SK-N-SH treated with all-trans-retinoic acid at 6 μM for 48 hours (cell line): ENCODE data around the gene EXOC3L2.

Source experiments
- ESRRG ChIP-seq: fragments of 250-450 bp; sonication (Bioruptor Pico); IDR thresholded peaks from 2 replicates; pipeline ENCODE4 v1.6.1; 2021; ENCODE audit warnings: mild to moderate bottlenecking
- PATZ1 ChIP-seq: fragments of 250-450 bp; sonication (Bioruptor Pico); IDR thresholded peaks from 2 replicates; pipeline ENCODE4 v1.8.0; 2020; ENCODE audit warnings: mild to moderate bottlenecking, moderate library complexity, borderline replicate concordance
- RARB ChIP-seq: fragments of 250-450 bp; sonication (Bioruptor Pico); IDR thresholded peaks from 2 replicates; pipeline ENCODE4 v1.8.0; 2021; ENCODE audit warnings: mild to moderate bottlenecking, moderate library complexity
- TSHZ2 ChIP-seq: fragments of 250-450 bp; sonication (Bioruptor Pico); IDR thresholded peaks from 2 replicates; pipeline ENCODE4 v1.5.0; 2020; ENCODE audit warnings: mild to moderate bottlenecking, moderate library complexity
- ZNF8 ChIP-seq: fragments of 450-650 bp; formaldehyde crosslinking; IDR thresholded peaks from 2 replicates; pipeline ENCODE4 v1.5.0; 2020; ENCODE audit warnings: mild to moderate bottlenecking, moderate library complexity

- TF ChIP-seq ZNF8 (CRISPR knock-in tag), result no peak
- no peak for TF ChIP-seq PATZ1 (CRISPR knock-in tag)
- no peak for TF ChIP-seq ESRRG (CRISPR knock-in tag)
- no peak for TF ChIP-seq TSHZ2
- TF ChIP-seq RARB, result no peak
Observed at GRCh38 chr19:45253396-45254027, 8.3 kb upstream of the EXOC3L2 start.
